GM19239 (cell line): ENCODE data around the gene STEAP1B.
A peak's percentile ranks its signal among the peaks of the same experiment; 100 is the strongest.
"Not testable (repeated sequence)": the region's sequence is repeated elsewhere in the genome, so short reads cannot be mapped to it uniquely, and the experiment has no call there.

ENCODE experiments used
- DNase-seq: peaks from one replicate; pipeline ENCODE4 v3.0.0; 2011; ENCODE audit warnings: low spot score; ENCODE audit not compliant: insufficient read length
- FAIRE-seq: peaks from 2 replicates; lab custom pipeline; 2011; peaks lifted over from hg19 to GRCh38; lab: Jason Lieb, UNC

STEAP1B gene

DNA sequence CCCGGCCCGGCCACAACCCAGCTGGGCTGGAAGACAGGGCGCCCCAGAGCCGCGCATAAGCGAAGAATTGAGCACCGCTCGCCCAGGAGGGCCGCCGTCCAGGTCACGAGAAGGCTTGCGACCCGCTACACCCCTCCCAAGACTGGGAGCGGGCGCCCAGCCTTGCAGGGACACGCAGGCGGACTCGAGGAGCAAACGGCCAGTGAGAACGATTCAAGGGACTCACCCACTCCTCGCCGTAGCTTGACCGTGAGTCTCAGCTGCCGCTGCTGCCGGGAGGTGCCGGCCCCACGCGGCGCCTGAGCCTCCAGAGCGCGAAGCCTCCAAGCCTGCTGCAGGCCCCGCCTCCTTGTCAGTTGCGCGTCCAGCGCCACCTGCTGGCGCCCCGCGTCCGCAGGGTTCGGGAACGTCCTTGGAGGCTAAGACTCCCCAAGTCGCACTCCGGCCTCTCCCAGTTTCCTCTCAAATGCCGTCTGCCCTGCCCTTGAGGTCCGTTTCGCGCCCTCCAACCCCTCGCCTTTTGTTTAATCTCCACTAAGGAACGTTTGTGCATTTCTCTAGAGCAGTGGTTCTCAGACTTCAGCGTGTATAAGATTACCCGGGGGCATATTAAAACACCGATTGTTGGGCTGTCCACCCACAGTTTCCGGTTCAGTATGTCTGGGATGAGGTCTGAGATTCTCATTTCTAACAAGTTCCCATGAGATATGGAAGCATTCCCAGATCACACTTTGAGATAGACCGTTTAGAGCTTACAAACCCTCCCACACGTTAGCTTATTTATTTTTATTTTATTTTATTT lies at the start of gene STEAP1B:
Gene STEAP1B (minus strand): TSS at position 301 of the 802 bp plus-strand sequence. CDS start 5,333 bp downstream, outside the sequence.
- DNase-seq (peak; percentile 70), FAIRE-seq (peak; percentile 31)

DNA sequence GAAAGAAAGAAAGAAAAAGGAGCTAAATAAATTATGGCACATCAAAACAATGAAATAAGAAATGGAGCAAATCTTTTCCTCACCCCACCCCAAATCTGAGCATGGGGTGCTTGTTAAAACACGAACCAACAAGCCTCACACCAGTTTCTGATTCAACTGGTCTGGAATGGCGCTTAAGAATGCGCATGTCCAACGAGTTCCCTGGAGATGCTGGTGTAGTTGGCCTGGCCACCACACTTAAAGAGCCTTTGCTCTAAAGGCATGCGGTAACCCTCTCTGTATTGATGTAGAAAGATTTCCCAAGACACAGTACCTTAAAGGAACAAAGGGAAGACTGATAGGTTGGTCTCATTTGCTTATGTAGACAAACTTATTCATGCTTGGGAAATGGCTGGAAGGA lies 49.1 kb upstream of the STEAP1B start:
- DNase-seq (no peak), FAIRE-seq (no peak)

DNA sequence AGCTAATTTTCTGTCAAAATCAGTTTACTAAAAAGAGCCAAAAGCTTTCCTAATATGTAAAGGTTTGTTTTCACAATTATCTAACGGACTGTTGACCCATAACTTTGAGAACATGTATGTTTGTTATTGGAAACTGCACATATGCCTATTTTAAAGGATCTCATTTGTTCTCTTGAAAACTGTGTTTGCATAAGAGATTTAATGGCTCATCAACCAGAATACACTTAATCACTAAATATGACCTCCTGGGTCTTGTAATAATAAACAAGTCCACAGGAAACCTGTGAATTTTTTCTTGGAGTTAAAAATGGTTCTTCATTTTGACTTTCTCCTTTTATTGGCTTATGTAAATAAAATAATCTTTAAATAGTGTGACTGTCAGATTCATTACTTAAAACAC lies 48.3 kb upstream of the STEAP1B start:
- FAIRE-seq = peak; percentile 56
- no peak for DNase-seq

DNA sequence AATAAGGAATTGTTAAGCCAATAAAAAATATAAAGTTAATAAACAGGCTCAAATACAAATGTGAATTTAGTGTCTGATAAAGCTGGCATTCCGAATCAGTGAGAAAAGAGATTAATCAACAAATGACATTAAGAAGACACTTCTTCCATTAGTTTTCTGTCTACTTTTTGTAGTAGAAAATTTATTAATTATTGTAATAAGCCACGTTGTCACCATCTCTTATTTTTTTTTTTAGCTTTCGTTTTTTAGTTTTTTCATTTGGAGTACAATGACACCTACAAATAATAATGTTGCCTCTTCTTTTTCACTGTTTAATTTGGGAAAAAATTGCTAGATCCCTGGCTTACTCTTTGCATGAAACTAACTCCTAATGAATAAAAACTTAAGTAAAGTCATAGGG lies 46.8 kb upstream of the STEAP1B start:
- no peak for DNase-seq

DNA sequence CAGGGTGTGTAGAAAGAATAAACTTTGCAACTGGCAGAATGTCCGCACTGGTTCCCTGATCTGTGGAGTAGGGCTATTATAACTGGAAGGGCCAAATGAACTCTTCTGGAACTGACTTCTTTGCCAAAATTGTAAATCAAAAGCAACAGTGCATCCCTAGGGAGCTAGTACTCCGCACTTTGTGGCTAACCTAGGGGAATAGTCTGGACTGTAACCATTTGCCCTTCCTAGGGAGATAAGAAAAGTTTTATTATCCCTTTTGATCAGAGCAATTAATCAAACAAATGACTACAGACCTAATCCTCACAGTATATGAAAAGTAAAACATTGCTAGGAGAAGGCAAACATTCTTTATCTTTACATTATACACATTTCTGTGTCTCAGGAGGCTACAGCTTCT lies 45.5 kb upstream of the STEAP1B start:
- DNase-seq (no peak), FAIRE-seq (no peak)

More for the DNA sequence above, 46.8 kb upstream of the STEAP1B start:
- no peak for FAIRE-seq

DNA sequence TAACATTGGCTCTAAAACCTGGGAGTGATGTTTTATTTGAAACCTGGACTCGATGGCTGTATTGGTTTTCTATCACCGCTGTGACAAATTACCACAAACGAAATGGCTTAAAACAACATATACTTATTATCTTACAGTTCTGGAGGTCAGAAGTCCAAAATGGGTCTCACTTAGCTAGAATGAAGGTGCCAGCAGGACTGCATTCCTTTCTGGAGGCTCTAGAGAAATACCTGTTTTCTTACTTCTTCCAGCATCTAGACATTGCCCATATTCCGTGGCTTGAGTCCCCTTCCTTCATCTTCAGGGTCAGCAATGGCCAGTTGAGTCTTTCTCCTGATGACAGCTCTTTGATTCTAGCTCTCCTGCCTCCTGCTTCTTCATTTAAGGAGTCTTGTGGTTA lies 44.3 kb upstream of the STEAP1B start:
- FAIRE-seq (no peak), DNase-seq (no peak)

DNA sequence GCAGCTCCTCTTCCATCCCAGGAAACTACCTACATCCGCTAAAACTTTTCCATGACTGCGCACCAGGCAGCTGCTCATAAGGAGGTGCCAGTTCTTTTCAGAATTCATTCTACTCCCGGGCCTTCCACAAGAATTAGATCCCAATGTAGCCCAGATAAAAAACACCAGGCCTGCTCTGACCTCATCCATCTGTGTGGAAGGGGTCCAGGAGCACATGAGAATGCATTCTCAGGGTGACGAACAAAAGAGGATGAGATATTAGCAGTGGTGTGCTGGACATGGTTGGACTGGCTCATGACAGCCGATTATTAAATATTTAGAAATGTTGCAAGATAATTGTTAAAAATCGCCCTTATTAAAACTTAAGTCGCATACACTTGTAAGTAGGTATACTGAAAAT lies 43.2 kb upstream of the STEAP1B start:
- no peak for FAIRE-seq
- no peak for DNase-seq

DNA sequence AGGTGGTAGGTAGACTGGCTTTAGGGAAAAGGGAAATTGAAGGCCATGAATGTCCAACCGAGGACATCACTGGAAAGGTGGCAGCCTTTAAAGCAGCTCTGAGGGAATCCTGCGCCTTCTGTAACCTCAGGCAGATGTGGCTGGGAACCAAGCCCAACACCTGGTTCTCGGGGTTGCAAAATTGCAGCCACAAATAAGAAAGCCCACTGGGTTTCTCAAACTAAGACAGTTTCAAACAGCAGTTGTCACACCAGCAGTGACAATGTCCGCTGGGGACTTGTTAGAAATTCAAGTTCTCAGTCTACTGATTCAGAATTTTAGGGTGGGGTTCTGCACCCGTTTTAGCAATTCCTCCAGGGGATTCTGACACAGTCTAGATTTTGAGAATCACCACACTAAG lies 42.7 kb upstream of the STEAP1B start:
- FAIRE-seq (no peak), DNase-seq (no peak)

DNA sequence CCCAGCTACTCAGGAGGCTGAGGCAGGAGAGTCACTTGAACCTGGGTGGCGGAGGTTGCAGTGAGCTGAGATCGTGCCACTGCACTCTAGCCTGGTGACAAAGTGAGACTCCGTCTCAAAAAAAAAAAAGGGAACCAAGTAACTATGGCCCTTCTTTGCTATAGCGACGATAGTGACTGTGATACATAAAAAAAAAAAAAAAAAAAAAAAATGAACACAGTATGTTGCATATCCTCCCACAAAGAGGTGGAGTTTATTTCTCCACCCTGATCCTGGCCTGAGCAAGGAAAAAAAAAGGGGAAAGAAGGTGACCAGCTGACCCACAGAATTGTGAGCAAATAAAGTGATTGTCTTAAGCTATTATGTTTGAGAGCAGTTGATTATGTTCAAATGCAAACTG lies 42.3 kb upstream of the STEAP1B start:
- FAIRE-seq (no peak), DNase-seq (no peak)

DNA sequence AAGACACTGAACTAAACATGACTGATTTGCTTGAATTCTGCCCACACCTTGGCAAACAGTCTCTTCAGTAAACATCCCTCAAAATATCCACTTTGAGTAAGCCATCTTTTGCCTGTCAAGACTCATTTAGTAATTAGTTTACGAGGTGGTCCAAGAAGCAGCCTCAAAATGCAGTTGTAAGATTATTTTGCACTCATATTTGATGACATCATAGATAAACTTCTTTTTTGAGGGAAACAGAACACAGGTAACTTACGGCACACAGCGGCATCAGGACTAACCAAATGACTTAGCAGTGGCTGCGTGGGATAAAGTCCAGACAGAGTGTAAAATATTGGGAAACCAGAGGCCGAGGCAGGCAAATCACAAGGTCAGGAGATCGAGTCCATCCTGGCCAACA lies 41.8 kb upstream of the STEAP1B start:
- no peak for DNase-seq
- no peak for FAIRE-seq

DNA sequence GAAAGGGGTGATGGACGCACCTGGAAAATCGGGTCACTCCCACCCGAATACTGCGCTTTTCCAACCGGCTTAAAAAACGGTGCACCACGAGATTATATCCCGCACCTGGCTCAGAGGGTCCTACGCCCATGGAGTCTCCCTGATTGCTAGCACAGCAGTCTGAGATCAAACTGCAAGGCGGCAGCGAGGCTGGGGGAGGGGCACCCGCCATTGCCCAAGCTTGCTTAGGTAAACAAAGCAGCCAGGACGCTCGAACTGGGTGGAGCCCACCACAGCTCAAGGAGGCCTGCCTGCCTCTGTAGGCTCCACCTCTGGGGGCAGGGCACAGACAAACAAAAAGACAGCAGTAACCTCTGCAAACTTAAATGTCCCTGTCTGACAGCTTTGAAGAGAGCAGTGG lies 28.5 kb upstream of the STEAP1B start:
- not testable (repeated sequence) for DNase-seq, FAIRE-seq

DNA sequence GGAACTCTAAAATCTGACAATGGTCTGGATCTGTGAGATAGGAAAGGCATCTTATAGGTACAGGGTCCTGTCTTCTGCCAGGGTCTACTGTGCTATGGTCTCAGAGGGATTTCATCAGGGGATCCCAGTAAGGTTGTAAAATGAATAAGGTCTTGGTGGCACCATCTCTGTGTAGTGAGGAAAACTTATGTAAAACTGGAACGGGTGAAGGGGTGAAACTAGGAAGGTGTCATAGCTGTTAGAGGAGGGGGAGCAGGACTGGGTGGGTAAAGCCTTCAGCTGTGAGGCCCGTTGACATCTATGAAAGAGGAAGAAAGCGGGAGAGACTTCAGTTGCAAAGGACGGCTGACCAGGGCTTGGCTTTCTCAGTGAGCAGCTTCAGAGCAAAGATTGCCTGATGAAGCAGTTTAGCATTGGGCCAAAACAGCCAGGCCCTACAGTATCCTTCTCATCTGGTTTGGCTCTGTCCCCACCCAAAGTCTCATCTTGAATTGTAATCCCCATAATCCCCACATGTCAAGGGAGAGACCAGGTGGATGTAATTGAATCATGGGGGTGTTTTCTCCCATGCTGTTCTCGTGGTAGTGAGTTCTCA lies 24.5 kb upstream of the STEAP1B start:
- DNase-seq, FAIRE-seq: not testable (repeated sequence)

DNA sequence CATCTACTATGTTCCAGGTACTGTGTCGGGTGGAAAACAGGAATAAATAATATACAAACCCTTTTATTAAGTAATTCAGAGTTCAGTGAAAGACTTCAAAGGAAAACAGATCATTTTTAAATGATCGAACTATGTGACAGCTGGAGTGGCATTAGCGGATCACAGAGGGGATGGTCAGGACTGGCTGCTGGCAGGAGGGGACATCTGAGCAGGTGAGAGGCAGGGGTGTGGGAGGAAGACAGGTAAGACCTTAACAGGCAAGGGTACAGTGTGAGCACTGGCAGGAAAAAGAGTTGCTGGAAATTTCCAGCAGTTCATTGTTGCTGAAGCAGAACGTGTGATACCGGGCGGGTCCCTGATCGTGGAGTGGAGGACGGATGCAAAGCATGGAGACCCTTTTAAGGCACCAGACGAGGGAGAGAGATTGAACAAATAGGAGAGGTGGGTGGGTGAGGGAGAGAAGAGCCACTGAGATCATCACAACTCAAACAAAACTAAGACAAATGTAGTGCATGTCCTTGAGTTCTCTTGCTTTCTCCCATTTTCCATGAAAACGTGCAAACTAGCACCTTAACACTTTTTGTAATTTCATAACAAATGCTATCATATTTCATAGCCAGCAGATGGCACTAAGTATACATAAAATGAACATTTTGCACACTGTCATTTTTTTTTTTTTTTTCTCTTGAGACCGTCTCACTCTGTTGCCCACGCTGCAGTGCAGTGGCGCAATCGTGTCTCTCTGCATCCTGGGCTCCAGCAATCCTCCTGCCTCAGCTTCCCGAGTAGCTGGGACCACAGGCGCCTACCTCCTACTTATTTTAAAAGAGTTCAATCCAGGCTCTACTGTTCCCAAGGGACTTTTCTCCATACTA lies 23.7 kb upstream of the STEAP1B start:
- not testable (repeated sequence) for DNase-seq, FAIRE-seq

DNA sequence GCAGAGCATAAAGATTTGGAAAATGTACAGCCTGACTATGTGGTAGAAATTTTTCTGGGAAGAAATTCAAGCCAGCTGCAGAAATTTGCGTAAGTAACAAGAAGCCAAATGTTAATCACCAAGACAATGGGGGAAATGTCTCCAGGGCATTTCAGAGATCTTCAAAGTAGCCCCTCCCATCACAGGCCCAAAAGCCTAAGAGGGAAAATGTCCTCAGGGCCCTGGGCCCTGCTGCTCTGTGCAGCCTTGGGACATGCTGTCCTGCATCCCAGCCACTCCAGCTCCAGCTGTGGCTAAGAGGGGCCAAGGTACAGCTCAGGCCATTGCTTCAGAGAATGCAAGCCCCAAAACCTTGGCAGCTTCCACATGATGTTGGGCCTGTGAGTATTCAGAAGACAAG lies 19.6 kb upstream of the STEAP1B start:
- FAIRE-seq, DNase-seq: not testable (repeated sequence)

DNA sequence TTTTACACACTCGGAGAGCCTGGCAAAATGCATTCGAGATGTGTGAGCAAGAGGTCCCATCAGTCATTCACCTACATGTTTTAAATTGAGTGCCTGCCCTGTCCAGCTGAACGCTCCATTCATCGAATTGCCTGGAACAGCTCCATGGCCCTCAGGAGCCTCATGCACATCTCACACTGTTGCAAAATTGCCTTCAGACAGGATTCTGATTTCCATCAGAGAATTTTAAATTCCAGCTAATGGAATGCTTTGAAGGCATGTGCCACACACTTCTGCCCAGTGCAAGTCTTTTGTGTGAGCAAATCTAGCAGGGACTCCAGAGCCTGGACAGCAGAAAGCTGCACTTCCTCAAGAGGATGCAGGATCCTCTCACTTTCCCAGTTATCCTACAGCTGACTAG lies 17.0 kb upstream of the STEAP1B start:
- FAIRE-seq, DNase-seq: not testable (repeated sequence)

DNA sequence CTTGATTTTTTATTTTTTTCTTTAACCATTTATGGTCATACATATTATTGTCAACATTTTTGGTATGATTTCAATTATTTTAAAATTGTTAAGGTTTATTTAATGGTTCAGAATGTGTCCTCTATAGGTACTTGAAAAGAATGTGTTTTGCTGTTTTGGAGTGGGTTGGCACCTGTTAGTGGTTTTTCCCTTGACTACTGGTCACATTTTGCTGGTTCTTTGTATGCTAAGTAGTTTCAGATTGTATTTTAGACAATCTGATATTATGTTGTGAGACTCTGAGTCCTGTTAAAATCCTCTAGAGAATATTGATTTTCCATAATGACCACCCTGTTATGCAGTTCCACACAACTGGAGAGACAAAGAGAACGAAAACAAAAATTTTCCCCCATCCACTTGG lies 15.0 kb upstream of the STEAP1B start:
- not testable (repeated sequence) for FAIRE-seq

DNA sequence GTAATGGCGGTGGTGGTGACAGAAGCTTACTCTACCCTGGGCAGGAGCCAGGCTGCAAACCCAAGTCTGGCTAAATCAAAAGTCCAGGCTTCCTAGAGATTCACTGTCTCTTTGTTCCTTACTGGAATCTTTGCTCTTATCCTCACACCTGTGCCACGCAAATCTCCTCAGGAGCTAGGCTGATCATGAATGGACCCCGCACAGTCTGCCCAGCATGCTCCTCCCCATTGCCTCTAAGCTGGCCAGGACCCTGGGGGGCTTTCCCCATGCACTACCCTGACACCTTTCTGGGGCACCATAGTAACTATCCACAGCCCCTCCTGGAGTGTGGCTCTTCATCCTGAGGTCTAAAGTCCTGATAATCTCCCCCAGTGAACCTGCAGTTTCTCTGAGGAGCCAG lies 7.3 kb upstream of the STEAP1B start:
- not testable (repeated sequence) for FAIRE-seq, DNase-seq

More for the DNA sequence above, 15.0 kb upstream of the STEAP1B start:
- not testable (repeated sequence) for DNase-seq

DNA sequence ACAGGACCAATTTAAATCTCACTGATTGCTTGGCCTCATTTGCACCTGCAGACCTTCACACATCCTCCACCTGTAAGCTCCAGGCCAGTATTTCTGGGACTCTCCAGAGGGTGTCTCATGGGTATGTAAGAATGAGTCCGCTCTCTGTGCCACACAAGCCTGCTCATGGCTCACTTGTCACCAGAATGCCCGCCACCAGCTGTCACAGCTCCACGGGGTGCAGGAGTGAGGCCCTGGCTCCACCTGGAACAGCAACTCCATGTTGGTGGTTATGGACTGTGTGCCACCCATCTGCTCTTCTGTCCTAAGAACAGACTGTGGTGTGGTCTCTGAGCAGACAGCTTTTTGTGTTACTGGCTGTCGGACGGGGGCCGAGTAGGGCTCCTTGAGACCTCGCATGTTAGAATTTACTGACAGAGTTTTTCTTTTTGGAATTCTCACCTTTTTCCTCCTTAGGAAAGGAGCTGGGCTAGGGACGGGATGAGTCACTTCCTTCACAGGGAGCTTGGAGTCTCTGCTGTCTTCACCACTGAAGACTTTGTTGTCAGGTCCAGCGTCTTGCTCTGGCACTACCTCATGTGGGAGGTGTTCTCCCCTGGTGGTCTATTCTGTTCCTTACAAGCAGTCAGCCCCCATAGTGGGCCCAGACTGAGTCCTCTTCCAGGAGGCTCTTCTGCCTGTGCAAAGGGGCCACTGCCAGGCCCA lies 6.5 kb upstream of the STEAP1B start:
- FAIRE-seq, DNase-seq: not testable (repeated sequence)

DNA sequence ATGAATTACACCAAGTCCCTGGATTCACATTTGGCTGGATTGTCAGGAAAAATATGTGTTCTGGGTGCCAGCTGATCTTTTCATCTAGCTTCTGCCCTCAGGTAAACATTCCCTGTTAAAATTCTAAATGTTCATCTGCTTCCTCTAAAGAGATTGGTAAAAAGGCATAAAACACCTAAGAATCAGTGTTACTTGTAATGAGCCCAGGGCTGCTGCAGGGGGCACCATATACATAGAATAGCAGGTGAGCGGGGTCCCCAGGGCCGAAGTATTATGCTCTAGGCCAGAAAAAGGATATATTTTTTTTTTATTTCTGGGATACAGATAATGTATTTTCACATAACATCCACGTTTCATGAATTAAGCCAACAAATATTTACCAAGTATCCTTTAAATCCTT lies 4.5 kb upstream of the STEAP1B start:
- not testable (repeated sequence) for DNase-seq, FAIRE-seq

DNA sequence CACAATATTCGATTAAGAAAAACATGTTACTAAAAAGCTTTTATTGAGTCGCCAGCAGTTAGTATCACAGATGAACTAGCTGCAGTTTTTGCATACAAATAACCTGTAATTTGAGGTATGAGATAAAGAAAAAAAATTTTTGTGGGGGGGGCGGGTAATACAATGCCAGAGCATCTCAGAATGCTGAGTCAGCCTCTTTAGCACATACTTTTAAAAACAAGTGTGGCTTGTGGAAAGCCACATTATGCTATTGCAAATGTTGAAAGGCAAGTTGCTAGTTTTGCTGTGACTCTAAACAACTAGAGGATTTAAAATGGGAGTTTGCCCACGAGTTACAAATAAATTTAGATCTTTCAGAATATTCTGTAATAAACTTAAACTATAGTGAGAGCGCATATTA lies 2.1 kb upstream of the STEAP1B start:
- not testable (repeated sequence) for FAIRE-seq, DNase-seq
